ENCODE data around the gene PHLDA1.

GRCh38 chr12:76042147-76042546 lies 10.6 kb upstream of the PHLDA1 start:
- TF ChIP-seq POLR2AphosphoS5 (IDR thresholded peaks at IDR 0.05; ENCODE audit: low read depth, low read length): no peak
- TF ChIP-seq, protein P1, sequence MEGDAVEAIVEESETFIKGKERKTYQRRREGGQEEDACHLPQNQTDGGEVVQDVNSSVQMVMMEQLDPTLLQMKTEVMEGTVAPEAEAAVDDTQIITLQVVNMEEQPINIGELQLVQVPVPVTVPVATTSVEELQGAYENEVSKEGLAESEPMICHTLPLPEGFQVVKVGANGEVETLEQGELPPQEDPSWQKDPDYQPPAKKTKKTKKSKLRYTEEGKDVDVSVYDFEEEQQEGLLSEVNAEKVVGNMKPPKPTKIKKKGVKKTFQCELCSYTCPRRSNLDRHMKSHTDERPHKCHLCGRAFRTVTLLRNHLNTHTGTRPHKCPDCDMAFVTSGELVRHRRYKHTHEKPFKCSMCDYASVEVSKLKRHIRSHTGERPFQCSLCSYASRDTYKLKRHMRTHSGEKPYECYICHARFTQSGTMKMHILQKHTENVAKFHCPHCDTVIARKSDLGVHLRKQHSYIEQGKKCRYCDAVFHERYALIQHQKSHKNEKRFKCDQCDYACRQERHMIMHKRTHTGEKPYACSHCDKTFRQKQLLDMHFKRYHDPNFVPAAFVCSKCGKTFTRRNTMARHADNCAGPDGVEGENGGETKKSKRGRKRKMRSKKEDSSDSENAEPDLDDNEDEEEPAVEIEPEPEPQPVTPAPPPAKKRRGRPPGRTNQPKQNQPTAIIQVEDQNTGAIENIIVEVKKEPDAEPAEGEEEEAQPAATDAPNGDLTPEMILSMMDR (IDR thresholded peaks at IDR 0.05): no peak
- no peak for TF ChIP-seq IRF3 (IDR thresholded peaks at IDR 0.05; ENCODE audit: low read depth, low read length)
- TF ChIP-seq, protein P2, sequence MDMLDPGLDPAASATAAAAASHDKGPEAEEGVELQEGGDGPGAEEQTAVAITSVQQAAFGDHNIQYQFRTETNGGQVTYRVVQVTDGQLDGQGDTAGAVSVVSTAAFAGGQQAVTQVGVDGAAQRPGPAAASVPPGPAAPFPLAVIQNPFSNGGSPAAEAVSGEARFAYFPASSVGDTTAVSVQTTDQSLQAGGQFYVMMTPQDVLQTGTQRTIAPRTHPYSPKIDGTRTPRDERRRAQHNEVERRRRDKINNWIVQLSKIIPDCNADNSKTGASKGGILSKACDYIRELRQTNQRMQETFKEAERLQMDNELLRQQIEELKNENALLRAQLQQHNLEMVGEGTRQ (IDR thresholded peaks at IDR 0.05; ENCODE audit: borderline replicate concordance, low read depth, low read length): no peak
- no peak for TF ChIP-seq FOXM1 (IDR thresholded peaks at IDR 0.05; ENCODE audit: low read depth)
- TF ChIP-seq, protein P3, sequence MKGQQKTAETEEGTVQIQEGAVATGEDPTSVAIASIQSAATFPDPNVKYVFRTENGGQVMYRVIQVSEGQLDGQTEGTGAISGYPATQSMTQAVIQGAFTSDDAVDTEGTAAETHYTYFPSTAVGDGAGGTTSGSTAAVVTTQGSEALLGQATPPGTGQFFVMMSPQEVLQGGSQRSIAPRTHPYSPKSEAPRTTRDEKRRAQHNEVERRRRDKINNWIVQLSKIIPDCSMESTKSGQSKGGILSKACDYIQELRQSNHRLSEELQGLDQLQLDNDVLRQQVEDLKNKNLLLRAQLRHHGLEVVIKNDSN (IDR thresholded peaks at IDR 0.05; ENCODE audit: borderline replicate concordance, low read depth): no peak
- TF ChIP-seq FOSL2 (IDR thresholded peaks at IDR 0.05; ENCODE audit: borderline replicate concordance, low read depth): no peak
- no peak for TF ChIP-seq YY1 (IDR thresholded peaks at IDR 0.05; ENCODE audit: low read depth)
- no peak for TF ChIP-seq RAD21 (IDR thresholded peaks at IDR 0.05; ENCODE audit: low read length)
- no peak for TF ChIP-seq FOXJ3 (CRISPR knock-in tag; IDR thresholded peaks at IDR 0.05)
- TF ChIP-seq ZBTB33 (IDR thresholded peaks at IDR 0.05; ENCODE audit: borderline replicate concordance, low read depth): no peak
- no peak for TF ChIP-seq TAF1 (IDR thresholded peaks at IDR 0.05; ENCODE audit: borderline replicate concordance, low read depth, low read length)
- no peak for TF ChIP-seq GABPA (IDR thresholded peaks at IDR 0.05; ENCODE audit: low read depth)

All from SK-N-SH (cell line).